Hepatocyte (in vitro differentiated cells): ENCODE measurements around the gene SHROOM3.

Experiments
- CTCF ChIP-seq: fragments of 200-600 bp; sonication (generic); IDR thresholded peaks from 2 replicates; pipeline ENCODE4 v1.5.1; 2016; ENCODE audit warnings: antibody characterized with exemption, mild to moderate bottlenecking; ENCODE audit not compliant: poor library complexity
- EZH2 ChIP-seq: fragments of 200-600 bp; sonication (generic); IDR thresholded peaks from 2 replicates; pipeline ENCODE4 v1.6.1; 2016; ENCODE audit warnings: antibody characterized with exemption, mild to moderate bottlenecking, borderline replicate concordance

GRCh38 chr4:76442807-76443206, 7.8 kb downstream of the SHROOM3 start:
- no peak for TF ChIP-seq EZH2
- TF ChIP-seq CTCF, result no peak
